NCI-H1417 treated with DMSO at 0.1 percent for 48 hours (cell line): ENCODE data around the gene SPINK4.

Source experiments
- DNase-seq: peaks from one replicate; lab custom pipeline; 2025; lab: John Stamatoyannopoulos, UW

SPINK4 gene

DNA sequence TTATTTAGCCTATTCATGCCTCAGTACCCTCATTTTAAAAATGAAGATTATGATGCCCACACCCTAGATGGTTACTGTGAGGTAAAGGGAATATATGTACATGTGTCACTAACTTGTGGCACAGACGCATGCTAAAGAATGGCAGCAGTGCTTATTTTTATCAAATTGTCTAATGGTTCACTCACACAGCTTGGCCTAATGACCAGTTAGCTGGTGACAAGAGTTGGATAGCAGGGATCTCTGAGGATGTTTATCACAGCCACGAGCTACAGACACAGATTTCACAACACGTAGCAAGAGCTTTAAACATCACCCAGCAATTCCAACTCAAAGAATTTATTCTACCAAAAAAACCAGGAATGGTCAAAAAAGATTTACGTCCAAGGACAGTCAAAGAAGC lies 17.3 kb downstream of the SPINK4 start:
- no peak for DNase-seq

DNA sequence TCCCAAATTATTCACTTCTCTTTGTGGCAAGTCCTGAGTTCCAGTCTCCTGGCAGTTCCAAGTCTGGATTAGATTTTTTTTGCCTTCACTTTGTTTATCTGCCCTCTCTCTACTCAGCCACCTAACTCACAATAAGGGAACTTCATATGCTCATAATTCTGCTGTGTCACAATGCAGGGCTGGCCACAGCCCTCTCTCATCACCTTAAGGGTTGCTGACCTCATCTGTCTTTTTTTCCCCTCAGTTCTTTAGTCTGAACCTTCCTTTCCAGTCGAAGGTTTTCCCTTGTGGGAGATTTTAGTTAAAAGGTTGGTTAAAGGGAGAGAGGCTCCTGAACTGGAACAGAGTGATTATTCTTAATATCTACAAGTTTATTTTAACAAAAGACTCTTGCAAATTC lies 20.4 kb downstream of the SPINK4 start:
- DNase-seq: no peak

DNA sequence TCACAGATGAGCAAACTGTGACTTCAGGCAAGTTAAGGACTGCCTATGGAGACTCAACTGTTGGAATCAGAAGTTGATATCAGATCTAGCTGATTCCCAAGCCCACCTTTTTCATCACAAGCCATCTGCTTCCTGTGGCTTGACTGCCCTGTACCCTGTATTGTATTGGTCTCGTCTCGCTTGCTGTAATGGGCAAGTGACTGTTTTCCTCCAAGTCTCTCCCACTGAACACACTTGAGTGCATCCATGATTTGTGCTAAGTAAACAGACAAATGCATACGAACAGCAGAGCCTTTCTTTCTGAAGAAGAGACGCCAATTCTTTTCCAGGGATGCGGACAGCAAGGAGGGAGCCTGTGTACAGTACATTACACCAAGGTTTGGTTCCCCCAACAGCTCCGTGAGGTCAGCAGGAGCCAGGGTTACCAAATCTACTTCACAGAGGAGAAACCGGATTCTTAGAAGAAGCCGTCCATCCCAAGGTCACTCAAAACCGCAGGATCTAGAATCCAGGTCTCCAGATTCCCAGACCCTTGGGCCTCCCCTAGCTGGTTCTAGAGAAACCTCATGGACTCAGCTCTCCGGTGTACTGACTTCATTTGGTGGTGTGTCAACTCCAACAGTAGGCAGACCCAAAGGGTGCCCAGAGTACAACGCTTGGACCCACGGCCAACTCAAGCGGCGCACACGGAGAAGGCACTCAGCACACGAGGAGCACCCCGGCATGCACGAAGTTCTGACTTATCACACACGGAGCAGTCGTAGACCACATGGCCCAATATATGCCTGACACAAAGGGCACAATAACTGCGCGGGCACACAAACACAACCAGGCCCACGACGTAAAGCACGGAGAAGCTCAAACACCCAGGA lies 23.4 kb downstream of the SPINK4 start:
- DNase-seq: no peak

DNA sequence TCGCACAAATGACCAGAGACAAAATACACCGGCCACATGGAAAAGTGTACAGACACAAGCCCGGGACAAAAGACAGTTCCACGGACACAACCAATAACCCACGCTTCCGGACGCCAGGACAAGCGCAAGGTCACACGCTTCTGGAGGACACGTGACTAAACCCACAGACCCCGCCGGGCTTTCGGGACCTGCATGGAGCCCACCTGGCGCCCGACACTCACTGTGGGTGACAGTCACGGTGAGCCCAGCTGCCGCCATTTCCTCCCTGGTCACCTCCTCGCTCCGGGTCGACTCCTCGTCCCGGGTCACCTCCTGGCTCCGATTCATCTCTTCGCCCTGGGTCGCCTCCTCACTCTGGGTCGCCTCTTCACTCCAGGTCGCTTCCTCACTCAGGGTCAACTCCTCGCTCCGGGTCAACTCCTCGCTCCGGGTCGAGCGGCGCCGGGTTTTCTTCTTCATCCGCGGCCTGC lies 24.1 kb downstream of the SPINK4 start:
- no peak for DNase-seq

DNA sequence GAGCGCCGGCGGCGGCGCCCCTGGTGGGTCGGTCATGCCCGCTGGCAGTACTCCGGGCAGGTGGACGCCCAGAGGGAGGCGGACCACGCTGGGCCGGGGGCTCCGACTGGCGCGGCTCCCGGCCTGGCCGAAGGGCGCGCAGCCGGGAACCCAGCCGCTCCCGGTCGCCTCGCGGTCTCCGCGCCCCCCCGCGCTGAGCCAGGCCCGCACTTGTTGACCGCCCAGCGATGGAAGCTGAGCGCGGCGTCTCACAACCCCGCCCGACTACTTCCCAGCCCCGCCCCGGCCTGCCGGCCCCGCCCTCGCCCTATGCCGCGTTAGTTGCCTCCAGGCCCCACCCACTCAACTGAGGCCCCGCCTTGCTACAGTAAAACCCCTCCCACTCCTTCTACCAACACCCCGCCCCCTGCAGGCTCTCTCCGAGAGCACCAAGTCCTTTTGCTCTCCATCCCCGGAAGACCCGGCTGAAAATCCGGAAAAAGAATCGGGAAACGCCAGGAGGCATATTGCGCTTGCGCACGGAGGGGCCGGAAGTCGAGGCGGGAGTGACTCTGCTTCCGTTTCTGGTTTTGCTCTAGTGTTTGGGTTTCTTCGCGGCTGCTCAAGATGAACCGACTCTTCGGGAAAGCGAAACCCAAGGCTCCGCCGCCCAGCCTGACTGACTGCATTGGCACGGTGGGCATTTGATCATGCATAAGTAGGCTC lies 24.7 kb downstream of the SPINK4 start, which contains the start of the genes BAG1 and CHMP5:
TSS of gene BAG1 (minus strand) at position 236 of the 705 bp plus-strand sequence.
TSS of gene CHMP5 (plus strand) at position 577 of the 705 bp plus-strand sequence. CDS start at position 607, 30 bp downstream.
- peak; percentile 83 for DNase-seq

DNA sequence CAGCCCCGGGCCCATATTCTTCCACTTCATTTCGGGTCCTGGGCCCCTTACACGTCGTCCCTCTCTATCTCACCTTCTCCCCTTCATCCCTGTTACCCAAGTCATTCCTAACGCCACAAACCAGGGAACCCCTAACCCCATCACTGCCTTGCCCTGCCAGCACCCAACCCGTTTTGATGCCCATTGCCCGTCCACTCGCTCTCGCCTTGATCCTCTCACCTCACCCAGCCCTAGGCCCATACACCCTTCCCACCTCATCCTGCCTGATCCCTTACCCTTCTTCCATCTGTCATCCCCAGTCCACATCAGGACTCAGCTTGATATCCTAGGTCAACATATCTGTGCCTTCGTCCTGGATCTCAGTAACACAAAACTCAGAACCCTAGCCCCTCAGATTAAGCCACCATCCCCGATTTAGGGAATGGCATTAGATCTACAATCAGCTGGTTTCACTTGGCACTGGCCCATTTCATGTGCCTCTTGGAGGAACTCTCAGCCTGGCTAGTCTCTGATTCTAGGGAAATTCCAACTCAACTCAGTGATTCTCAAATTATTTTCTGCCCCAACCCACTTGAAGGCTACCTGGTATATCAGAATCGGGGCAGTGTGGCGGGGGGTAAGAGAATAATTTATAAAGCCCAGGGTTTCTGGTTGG lies 25.4 kb downstream of the SPINK4 start:
- DNase-seq: no peak

DNA sequence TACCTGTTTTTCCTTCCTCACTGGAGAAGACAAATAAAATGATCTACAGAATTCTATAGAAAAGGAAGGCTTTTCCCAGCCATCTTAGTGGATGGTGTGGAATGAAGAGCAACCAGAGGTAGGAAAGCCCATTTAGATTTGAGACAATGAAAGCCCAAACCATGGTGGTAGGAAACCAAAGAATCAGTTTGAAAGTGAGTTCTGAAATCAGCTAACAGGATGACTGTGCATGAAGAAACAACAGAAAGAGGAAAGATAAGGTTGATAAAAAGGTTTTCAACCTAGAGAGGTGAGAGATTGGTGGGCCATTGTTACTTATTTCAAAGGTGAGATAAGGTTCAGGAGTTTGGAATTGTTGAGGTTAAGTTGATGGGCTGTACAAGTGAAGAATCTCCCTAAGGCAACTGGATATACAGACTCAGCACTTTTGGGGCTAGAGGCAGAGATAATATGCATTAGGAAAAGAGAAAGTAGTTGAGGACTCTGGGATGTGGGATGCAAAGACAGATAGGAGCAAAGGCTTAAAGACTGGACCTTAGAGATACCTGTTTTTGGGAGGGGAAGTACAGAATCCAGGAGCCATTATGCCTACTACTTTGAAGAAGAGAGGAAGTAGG lies 27.3 kb downstream of the SPINK4 start:
- no peak for DNase-seq

DNA sequence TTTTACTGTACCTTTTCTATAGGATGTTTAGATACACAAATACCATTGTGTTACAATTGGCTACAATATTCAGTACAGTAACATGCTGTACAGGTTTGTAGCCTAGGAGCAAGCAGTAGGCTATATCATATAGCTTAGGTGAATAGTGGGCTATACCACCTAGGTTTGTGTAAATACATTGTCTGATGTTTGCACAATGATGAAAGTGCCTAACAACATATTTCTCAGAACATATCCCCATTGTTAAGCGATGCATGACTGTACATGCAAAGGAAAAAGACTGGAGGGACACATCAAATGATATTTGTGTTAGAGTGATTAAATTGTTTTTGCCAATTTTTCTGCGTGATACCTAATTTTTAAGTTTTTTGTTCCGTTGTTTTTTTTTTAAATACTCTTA lies 30.2 kb downstream of the SPINK4 start:
- no peak for DNase-seq

DNA sequence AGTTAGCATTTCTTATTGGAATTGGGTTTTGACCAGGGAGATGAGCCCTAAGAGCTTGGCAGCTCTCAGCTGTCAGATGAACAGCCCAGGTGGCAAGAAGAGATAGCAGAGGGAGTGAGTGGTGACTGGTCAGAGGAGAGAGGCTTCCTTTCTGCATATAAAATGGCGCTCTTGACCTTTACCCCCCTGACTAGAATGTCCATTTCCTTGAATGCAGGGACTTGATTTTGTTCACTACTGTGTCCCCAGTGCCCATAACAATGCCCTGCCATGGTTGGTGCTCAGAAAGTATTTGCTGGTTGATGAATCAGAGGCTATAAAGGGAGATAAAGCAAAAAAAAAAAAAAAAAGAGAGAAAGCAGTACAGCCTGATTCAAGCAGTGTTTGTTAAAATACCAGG lies 32.1 kb downstream of the SPINK4 start:
- no peak for DNase-seq

DNA sequence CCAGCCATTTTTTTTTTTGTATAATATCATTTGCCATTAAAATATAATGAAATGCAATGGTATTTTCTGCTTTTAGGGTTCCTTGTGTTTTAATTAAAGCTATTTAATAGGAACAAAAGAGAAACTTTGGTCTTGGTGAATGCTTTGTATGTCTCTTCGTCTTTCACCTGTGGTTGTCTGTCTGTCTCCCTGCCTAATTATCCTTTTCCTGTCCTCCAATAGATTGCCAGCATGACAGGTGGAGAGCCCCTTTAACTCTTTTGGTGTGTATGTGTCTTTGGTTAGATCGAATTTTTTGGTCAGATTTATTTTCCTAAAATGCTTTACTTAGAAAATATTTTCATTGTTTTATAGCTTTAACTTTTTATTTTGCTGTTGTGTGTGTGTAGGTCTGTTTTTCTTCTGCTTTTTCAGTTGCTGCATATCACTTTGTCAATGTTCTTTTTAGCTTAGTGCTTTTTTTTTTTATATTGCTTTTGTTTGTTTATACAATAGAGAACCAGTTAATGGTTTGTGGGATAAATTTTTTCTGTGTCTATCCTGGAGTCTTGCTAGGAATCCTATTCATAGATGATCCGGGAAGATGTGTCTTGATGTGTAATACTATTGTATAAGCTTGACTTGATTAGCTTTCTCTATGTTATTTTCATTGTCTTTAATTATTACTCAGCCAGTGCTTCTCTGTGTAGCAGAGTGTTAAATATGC lies 33.5 kb downstream of the SPINK4 start:
- DNase-seq: no peak

DNA sequence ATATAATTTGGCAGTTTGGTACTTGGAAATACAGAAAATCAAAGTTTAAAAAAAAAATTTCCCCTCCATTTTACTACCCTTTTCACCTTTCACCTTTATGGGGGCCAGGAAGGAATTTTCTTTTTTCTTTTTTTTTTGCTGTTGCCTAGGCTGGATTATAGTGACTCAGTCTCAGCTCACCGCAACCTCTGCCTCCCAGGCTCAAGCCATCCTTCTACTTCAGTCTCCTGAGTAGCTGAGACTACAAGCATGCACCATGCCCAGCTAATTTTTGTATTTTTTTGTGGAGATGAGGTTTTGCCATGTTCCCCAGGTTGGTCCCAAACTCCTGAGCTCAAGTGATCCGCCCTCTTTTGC lies 34.0 kb downstream of the SPINK4 start:
- no peak for DNase-seq

DNA sequence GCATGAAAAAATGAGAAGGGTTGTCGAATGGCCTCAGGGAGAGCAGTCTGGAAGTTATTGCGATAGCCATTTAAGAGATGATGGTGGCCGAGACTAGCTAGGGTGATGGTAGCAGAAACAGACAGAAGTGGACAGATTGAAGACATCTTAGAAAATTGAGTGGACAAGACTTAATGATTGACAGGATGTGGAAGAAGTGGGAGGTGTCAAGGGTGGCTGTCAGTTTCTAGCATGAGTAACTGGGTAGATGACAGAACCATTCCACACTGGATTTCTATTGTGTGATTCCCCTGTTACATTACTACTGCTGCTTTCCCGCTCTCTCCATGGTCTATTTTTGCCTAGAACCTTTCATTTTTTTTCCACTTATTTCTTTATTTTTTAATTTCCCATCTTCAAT lies 37.5 kb downstream of the SPINK4 start:
- DNase-seq: no peak

DNA sequence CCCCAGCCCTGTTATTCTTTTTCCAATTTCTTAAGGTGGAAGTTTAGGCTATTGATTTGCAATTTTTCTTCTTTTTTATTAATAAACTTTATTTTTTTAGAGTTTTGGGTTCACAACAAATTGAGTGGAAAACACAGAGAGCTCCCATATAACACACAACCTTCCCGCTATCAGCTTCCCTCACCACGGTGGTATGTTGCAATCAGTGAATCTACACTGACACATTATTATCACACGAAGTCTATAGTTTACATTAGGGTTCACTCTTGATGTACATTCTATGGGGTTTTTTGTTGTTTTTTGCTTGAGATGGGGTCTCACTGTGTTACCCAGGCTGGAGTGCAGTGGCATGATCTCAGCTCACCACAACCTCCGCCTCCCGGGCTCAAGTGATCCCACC lies 45.5 kb downstream of the SPINK4 start:
- DNase-seq: no peak

DNA sequence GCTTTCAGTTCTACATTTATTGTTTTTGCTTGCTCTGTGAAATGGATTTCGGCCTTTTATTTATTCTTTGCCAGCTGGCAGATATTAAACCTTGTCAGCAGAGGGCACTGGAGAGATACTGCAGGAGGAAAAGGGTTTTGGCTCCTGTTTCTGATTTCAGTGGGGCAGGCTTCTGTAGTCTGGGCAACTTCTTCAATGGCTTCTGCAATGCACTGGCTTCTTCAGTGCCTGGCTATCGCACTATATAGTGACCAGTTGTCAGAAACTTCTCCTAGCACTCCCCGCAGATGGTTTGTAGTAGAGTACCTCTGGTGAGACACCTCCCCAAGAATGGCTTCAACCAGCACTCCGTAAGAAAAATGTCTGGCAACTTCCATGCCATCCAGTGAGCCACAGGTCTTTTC lies 47.1 kb downstream of the SPINK4 start:
- no peak for DNase-seq

DNA sequence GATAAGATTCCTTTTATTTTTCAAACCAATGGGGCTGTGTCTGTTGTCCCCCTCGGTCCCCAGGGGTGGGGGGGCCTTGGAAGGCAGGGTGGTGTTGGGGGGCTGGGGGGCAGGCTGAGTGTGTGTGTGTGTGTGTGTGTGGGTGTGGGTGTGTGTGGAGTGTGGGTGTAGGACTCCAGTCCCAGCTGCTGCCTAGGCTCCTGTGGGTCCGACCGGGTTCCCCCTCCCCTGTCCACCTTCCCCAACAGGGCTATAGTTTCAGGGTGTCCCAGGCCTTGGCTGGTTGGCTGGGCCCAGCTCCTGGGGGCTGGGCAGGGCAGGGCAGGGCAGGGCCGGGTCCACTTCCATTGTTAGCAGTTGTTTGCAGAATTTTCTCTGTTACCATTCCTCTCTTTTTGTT lies 48.3 kb downstream of the SPINK4 start:
- DNase-seq: no peak

DNA sequence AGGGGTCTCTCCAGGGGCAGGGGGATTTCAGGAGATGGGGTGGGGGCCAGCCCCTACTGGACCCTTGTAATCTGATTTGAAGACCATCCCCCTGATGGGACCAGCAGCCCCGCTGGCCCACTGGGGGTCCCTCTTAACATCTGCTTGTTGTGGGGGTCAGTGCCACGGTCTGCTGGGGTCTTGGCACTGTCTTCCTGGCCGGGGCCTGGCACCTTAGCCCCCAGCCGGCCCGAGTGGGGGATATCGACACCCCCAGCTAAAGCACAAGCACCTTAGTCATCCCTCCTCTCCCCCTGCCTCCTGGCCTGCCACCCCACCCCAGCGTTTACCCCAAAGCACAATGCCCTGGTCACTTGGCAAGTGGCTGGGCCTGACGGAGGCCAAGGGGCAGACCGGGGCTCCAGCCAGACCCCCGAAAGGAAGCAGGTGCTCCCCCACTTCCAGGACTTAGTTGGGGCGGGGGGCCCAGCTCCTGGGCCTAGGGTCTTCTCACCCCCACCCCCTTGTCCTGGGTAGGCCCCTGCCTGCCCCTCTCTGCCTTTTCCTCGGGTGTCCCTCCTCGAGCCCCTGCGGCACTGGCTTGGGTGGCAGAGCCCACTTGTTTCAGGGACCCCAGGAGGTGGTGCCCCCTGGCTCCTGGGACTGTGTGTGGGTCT lies 49.0 kb downstream of the SPINK4 start:
- DNase-seq: no peak

DNA sequence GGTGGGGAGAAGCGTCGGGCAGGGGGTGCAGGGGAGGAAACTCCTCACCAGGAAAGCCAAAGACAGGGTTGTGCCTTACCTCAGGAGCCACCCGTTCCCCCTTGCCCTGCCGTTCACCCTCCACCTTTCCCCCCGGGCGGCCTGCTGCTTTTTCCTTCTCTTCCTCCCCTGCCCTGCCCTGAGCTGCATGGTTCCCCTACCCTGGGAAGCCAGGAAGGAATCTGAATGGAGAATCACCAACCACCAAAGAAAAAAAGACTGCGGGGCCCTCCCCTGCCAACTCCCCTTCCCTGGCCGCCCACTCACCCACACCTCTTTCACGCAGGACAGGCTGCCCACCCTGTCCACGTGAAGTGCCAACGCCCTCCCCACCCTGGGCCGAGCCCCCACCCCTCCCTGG lies 49.5 kb downstream of the SPINK4 start:
- DNase-seq: no peak

DNA sequence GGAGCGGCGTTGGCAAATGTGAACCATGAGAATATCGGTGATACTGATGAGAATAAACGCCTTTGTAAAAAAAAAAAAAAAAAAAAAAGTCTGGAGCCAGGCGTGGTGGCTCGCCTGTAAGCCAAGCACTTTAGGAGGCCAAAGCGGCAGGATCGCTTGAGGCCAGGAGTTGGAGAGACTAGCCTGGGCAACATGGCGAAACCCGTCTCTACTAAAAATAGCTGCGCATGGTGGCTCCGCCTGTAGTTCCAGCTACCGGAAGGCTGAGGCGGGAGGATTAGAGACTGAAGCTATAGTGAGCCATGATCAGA lies 49.9 kb downstream of the SPINK4 start:
- no peak for DNase-seq

DNA sequence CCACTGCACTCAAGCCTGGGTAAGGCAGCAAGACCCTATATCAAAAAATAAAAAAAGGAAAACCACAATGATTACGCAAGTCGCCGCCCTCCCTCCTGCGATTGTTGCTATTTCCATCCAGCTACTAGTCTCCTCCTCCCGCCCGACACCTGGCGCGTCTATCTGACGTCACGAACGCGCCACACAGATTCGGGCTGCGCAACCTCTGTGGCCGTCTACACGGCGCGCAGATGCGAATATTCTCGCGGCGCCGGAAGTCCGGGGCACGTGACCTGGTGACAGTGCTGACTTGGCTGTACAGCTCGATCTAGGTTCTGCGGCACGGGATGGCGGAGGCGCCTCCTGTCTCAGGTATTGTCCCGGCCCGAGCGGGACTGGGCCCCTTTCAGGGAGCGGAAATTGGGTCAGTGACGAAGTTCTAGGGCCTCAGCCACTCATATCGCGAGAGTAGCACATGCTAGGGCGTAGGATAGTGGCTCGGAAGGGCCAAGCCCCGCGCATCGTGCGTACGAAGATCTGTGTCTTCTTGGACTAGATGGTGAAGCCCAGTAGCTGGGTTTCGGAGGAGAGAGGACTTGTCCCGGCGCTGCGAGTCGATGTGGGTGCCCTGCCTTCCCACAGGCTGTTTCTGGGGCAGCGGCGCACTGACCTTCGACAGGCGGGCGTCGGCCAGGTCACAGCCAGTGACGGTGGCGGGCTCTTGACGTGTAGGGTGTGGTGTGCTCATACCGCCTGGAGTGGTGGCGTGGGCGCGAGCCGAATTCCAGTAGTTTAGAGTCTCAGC lies 50.5 kb downstream of the SPINK4 start, which contains the start of gene NFX1:
TSS of gene NFX1 (plus strand) at position 270 of the 784 bp plus-strand sequence. CDS start at position 327, 57 bp downstream.
- peak; percentile 47 for DNase-seq

DNA sequence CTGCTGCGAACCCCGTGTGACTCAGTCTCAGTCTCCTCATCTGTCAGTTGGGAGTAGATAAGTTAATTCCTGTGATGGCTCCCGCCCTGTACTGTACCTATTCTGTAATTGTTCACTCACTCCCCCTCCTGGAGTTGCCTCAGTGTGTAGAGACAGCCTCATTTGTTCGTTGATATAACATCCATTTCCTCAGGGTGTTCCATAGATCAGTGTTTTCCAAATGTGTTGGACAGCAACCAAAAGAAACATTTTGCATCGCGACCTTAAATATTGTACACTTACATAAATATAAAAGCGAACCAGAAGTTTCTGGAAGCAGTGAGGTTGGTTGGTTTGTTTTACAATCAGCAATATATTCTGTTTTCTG lies 51.0 kb downstream of the SPINK4 start:
- no peak for DNase-seq
